Measurements from ENCODE around the gene MANSC1.
"Not testable (repeated sequence)": the region's sequence is repeated elsewhere in the genome, so short reads cannot be mapped to it uniquely, and the experiment has no call there.

MANSC1 gene

DNA sequence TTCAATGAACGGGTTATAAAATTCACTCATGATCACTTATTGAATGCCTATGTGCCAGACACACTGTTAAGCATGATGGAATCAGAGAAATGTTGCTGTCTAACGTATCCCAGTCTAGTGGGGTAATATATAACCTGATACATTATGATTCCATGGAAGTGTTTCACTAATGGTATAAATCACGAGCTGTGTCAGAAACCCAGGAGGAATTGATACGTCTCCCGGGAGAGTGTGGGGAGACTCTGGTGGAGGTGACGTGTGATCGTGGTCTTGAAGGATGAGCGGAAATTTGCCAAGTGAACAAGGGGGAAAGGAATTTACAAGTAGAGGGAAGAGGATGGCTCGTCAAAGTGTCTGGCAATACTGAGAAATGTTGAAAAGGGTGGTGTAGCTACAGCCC lies 26.5 kb downstream of the MANSC1 start:
- no peak for DNase-seq (ENCODE audit: low spot score)

DNA sequence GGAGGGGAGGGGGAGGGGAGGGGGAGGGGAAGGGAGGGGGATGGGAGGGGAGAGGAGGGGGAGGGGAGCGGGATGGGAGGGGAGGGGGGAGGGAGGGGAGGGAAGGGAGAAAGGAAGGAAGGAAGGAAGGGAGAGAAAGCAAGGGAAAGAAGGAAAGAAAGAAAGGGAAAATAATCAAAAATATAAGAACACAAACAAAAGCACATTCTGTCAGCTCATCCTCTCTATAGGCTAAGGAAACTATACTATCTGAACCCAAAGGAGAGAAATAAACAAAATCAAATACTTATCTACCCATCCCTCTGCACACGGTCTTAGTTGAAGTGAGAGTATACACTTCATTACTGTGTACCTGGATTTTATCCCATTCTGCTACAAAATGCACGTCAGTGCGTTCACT lies 26.9 kb downstream of the MANSC1 start:
- DNase-seq (ENCODE audit: low spot score) = no peak

DNA sequence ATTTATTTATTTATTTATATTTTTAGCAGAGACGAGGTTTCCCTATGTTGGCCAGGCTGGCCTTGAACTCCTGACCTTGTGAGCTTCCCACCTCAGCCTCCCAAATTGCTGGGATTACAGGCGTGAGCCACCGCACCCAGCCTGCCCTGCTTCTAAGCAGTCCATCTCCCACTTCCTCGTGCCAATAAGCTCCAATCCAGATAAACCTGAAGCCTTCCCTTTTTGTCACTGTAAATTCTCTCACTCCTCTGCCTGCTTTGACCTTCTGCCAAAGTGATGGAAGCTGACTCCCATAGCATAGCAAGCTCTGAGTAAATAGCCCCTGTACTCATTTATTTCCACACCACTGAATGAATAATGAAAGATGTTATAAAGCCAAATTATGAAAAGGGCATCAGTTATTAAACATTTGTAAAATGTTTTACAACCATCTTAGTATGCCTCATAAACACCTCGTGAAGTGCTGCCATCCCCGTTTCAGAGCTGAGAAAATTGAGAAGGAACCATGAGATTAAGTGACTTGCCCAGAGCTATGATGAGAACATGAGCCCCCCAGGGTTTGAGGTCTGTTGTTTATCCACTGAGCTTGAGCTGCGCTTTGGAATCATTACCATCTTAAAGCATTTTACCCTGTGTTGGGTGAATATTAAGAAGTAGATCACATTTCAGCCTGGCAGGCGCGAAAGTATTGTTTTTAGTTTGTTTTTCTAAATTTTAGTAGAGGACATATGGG lies 30.4 kb downstream of the MANSC1 start:
- DNase-seq (ENCODE audit: low spot score) = no peak

DNA sequence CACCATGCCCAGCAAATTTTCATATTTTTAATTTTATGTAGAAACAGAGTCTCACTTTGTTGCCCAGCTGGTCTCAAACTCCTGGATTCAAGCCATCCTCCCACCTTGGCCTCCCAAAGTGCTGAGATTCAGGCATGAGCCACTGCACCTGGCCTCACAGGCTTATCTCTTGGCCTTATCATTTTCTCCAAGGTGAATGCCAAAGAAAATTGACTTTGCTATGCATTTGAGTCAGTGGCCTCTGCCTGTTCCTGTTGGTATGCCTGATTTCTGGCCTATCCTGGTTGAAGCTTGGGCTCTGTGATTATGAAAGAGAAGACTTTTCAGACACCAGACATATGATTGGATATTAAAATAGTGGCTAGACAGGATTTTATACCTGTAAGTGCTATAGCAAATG lies 34.2 kb downstream of the MANSC1 start:
- no peak for DNase-seq (ENCODE audit: low spot score)

DNA sequence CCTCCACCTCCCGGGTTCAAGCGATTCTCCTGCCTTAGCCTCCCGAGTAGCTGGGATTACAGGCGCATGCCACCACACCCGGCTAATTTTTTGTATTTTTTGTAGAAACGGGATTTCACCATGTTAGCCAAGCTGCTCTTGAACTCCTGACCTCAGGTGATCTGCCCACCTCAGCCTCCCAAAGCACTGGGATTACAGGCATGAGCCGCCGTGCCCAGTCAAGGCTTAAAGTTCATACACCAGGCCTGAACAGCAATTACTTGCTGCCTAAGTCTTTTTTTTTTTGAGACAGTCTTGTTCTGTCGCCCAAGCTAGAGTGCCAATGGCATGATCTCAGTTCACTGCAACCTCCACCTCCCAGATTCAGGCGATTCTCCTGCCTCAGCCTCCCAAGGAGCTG lies 39.3 kb downstream of the MANSC1 start:
- DNase-seq (ENCODE audit: low spot score) = not testable (repeated sequence)

DNA sequence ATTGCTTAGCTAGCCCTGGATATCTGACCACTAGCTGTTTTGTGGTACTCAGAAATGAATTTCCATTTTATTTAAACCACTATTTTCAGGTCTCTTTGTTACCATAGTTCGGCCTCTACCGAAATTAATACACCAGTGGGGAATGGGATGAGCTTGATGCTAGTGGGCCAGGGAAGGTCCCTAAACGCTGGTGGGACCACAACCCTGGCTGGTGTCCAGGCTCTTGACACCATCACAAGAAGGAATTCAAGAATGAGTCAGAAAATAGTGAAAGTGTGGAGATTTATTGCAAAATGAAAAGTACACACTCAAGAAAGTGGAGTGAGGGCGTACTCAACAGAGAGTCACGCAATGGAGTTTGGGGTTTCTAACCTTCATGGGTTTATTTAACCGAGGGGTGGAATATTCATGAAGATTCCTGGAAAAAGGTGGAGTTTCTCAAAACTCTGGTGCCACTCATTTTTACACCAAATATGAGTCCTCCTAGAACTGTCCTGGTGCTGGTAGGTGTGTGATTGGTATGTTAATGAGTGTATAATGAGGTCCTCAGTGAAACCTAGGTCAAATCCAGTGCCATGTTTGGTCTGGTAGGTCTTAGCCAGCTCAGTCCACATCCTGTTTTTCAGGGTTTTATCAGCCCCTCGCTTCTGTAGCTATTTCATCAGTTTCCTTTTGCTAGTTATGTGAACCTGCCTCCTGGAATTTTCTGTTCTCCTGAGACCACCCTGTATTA lies 44.3 kb downstream of the MANSC1 start:
- DNase-seq (ENCODE audit: low spot score) = no peak

DNA sequence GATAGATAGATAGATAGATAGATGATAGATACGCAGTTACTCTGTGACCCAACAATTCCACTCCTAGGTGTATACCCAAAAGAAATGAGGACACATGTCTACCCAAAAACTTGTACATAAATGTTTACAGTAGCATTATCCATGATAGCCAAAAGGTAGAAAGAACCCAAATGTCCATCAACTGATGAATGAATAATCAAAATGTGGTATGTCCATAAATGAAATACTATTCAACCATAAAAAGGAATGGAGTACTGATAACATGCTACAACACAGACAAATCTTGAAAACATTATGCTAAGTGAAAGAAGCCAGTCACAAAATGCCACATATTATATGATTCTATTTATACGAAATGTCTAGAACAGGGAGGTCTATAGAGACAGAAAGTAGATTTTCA lies 47.1 kb downstream of the MANSC1 start:
- DNase-seq (ENCODE audit: low spot score) = no peak

DNA sequence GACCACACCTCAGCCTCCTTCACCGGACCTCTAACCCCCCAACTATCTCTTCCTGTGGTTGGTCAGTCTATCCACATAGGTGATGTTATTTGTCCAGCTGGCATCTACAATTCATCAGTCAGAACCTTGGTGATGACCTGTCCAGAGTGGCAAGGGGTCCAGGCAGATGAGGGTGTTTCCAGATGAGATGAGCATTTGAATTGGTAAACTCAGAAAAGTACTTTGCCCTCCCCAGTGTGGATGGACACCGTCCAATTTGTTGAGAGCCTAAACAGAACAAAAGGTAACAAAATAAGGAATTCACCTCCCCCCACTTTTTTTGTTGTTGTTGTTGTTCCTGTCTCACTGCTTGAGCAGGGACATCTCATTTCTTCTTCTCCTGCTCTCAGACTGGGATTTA lies 48.9 kb downstream of the MANSC1 start:
- no peak for DNase-seq (ENCODE audit: low spot score)

DNA sequence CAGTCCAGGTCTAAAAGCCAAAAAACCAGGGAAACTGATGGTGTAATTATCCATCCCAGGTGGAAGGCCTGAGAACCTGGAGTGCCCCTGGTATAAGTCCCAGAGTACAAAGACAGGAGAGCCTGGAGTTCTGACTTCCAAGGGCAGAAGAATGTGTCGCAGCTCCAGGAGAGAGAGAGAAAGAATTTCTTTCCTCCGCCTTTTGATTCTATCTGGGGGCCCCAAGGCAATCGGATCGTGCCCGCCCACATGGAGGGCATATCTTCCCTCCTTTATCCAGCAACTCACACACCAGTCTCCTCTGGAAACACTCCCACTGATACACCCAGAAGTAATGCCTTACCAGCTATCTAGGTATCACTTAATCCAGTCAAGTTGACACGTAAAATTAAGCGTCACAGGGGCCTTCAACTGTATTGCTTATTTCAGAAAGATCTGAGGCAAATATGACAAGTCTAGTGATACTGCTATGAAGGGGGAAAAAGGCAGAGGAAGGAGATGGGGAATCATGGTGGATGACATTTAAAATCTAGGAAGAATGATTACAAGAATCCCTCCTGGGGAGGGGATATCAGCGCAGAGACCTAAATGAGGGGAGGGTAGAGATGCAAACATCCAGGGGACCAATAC lies 52.7 kb downstream of the MANSC1 start:
- no peak for DNase-seq (ENCODE audit: low spot score)

DNA sequence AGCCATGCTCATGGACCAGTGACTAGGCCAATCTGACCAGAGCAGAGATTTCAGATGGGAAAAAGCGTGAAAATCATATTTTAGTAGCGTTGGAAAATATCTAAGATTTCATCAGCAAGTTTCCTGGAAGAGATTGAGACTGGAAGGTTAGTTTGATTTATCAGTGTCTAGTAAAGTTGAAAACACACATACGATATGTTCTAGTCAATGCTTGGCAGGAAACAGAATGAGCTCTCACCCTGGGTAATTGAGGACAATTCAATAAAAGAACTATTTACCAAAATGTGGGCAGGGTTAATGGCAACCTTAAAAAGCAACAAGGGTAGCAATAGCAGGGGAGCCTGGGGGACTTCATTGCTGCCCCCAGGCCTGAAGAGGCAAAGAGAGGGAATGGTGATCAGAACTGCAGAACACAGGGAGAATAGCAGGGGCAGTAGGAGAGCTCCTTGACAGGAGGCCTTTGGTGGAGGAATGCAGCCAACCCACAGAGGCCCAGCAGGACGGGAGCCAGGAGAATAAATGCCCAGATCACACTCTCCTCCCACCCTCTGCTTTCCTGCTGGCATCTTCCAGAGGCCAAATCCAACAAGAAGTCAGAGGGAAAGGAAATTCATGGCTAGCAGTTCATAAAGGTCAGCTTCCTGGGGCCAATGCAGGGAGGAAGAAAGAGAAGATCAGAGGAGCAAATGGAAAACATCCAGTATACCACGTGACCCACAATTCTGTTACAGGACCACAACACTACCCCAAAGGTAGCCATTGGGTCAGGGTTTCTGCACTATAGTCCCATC lies 55.6 kb downstream of the MANSC1 start:
- peak; percentile 64 for DNase-seq (ENCODE audit: low spot score)

DNA sequence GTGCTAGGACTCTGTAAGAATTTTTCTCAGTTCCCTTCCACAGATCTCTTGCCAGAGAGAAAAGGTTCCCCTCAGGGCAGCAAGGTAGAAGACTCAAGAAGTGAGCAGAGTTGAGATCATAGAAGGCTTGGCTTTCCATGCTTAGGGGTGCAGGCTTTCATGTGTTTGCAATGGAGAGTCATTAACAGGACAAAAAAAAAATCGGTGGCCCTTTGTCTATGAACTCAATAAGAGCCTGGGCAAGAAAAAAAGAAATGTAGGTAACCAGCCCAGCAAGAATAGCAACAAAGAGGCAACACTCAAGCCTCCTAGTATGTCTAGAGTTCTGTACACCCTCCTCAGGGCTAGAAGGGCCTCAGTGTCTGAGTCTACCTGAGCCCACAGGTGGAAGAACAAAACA lies 59.8 kb downstream of the MANSC1 start:
- DNase-seq (ENCODE audit: low spot score) = no peak

DNA sequence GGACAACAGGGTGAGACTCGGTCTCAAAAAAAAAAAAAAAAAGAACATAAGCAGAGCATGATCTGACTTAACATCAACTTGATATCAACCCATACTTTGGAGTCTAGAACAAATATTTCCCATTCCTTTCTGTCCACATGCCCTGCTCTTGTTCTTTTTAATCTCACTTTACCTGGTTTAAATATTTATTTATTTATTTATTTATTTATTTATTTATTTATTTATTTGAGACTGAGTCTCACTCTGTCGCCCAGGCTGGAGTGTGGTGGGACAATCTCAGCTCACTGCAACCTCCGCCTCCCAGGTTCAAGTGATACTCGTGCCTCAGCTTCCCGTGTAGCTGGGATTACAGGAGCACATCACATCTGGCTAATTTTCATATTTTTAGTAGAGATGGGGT lies 63.6 kb downstream of the MANSC1 start:
- DNase-seq (ENCODE audit: low spot score) = no peak

DNA sequence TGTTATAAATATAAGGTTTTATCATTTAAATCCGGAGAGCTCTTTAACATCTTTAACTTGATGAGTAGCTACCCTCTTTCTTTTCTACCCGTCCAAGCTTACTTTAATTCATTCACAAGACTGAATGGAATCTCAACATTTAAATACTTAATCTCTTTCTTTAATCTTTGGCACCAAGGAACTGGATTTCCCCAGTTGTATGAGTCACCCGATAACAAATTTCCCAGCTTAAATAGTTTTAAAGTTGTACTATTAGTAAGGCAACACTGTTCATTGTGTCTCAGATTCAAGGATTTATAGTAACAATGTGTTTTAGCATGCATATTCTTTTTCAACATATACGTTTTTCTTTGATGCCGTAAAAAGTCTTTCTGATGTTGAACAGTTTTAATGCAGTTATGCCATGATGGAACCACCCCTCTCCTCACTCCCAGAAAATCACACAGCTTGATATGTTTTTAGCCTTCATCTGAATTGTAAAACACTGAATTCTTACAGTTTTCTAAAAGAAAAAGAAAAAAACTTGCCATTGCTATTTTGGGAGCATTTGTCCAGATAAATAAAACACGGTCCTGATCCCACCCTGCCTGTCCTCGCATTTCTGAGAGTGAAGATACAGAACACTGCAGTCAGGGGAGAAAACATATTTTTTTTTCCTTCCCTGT lies 67.1 kb downstream of the MANSC1 start:
- DNase-seq (ENCODE audit: low spot score) = no peak

DNA sequence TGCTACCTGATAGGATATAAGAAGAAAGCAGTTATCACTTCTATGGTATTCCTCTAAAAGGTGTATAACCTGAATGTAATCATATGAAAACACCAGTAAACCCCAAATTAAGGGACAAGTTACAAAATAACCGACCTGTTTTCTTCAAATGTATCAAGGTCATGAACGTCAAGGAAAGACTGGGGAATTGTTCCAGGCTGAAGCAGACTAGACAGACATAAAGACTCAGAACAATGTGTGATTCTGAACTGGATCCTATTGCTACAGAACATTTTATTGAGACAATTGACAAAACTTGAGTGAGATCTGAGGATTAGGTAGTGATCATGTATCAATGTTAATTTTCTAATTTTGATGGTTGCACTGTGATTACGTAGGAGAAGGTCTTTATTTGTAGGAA lies 67.8 kb downstream of the MANSC1 start:
- no peak for DNase-seq (ENCODE audit: low spot score)

DNA sequence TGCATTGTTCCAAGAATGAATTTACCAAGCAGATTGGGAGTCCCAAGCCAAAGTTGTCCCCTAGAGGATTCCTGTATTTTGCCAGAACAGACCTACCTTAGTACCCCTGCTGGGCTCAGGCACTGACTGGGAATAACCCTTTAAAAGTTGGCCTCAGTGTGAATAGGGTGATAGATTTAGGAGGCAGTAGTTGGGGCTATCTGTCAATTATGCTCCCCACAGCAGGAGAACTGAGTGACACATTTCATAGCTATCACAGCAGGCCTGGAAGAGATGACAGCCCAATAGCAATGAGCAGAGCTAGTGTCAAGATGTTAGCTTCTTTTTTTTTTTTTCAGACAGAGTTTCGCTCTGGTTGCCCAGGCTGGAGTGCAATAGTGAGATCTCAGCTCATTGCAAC lies 68.9 kb downstream of the MANSC1 start:
- no peak for DNase-seq (ENCODE audit: low spot score)

DNA sequence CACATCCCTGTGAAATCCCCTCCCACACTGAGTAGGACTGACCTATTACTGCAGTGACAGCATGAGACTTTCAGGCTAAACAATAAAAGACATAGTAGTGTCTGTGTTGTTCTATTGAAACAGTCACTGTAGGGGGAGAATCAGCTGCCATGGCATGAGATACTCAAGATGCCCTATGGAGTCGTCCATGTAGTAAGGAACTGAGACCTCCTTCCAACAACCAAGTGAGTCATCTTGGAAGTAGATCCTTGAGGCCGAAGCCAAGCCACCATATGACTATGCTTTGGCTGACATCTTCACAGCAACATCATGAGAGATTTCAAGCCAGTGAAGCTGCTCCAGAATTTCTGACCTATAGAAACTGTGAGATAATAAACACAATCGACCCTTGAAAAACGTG lies 71.1 kb downstream of the MANSC1 start:
- no peak for DNase-seq (ENCODE audit: low spot score)
